ENCODE results near the gene ADH5.
"Not testable (repeated sequence)": the region's sequence is repeated elsewhere in the genome, so short reads cannot be mapped to it uniquely, and the experiment has no call there.

The ADH5 gene

GRCh38 chr4:99121008-99121407 lies 32.4 kb upstream of the ADH5 start:
- H3K4me3 ChIP-seq (ENCODE audit: low read depth, low read length), result no peak overlapping the region
- TF ChIP-seq, protein P1, sequence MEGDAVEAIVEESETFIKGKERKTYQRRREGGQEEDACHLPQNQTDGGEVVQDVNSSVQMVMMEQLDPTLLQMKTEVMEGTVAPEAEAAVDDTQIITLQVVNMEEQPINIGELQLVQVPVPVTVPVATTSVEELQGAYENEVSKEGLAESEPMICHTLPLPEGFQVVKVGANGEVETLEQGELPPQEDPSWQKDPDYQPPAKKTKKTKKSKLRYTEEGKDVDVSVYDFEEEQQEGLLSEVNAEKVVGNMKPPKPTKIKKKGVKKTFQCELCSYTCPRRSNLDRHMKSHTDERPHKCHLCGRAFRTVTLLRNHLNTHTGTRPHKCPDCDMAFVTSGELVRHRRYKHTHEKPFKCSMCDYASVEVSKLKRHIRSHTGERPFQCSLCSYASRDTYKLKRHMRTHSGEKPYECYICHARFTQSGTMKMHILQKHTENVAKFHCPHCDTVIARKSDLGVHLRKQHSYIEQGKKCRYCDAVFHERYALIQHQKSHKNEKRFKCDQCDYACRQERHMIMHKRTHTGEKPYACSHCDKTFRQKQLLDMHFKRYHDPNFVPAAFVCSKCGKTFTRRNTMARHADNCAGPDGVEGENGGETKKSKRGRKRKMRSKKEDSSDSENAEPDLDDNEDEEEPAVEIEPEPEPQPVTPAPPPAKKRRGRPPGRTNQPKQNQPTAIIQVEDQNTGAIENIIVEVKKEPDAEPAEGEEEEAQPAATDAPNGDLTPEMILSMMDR (IDR thresholded peaks at IDR 0.05; ENCODE audit: low read depth, low read length, missing control alignments), result no peak
- in situ Hi-C loops (cut with HindIII; ENCODE audit: low sequenced_read_pairs), result no loop called here
- DNase-seq (ENCODE audit: low read depth), result no peak

GRCh38 chr4:99120501-99120900 lies 31.9 kb upstream of the ADH5 start:
- no peak for DNase-seq (ENCODE audit: low read depth)
- TF ChIP-seq, protein P1 (IDR thresholded peaks at IDR 0.05; ENCODE audit: low read depth, low read length, missing control alignments), result no peak
- in situ Hi-C loops (cut with HindIII; ENCODE audit: low sequenced_read_pairs), result no loop called here
- no peak overlapping the region for H3K4me3 ChIP-seq (ENCODE audit: low read depth, low read length)

- DNase-seq (ENCODE audit: low read depth), result peak; percentile 5
- H3K4me3 ChIP-seq (ENCODE audit: low read depth, low read length), result no peak overlapping the region
- in situ Hi-C loops (cut with HindIII; ENCODE audit: low sequenced_read_pairs), result no loop called here
- TF ChIP-seq, protein P1 (IDR thresholded peaks at IDR 0.05; ENCODE audit: low read depth, low read length, missing control alignments), result no peak
Observed at GRCh38 chr4:99117876-99118693, 29.5 kb upstream of the ADH5 start.

GRCh38 chr4:99117122-99117841 lies 28.7 kb upstream of the ADH5 start:
- DNase-seq (ENCODE audit: low read depth); in situ Hi-C loops (cut with HindIII; ENCODE audit: low sequenced_read_pairs); H3K4me3 ChIP-seq (ENCODE audit: low read depth, low read length): not testable (repeated sequence)

GRCh38 chr4:99109286-99109685 lies 20.7 kb upstream of the ADH5 start:
- H3K4me3 ChIP-seq (ENCODE audit: low read depth, low read length); DNase-seq (ENCODE audit: low read depth); in situ Hi-C loops (cut with HindIII; ENCODE audit: low sequenced_read_pairs): not testable (repeated sequence)

GRCh38 chr4:99104153-99104552 lies 15.6 kb upstream of the ADH5 start:
- DNase-seq (ENCODE audit: low read depth), result no peak
- in situ Hi-C loops (cut with HindIII; ENCODE audit: low sequenced_read_pairs), result no loop called here
- no peak overlapping the region for H3K4me3 ChIP-seq (ENCODE audit: low read depth, low read length)
- TF ChIP-seq, protein P1 (IDR thresholded peaks at IDR 0.05; ENCODE audit: low read depth, low read length, missing control alignments), result no peak

DNA sequence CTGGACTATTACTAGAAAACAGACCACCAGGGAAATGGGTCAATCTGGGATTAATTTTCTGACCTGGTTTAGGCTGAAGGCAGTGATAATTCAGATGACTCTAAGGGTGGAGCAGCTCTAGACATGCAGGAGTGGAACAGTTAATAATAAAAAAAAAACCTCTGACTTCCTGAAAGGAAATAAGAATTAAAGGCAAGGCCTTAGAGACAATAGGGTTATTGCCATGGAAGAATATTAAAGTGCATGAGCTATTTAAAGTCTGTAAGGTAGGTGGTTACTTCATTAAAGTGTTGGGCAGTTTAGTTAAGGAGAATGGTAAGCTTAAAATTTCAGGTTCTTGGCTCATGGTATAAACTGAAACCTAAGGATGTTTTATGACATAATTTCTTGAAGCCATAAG lies 14.6 kb upstream of the ADH5 start:
- H3K4me3 ChIP-seq (ENCODE audit: low read depth, low read length), result no peak overlapping the region
- in situ Hi-C loops (cut with HindIII; ENCODE audit: low sequenced_read_pairs), result no loop called here
- DNase-seq (ENCODE audit: low read depth), result no peak
- TF ChIP-seq, protein P1 (IDR thresholded peaks at IDR 0.05; ENCODE audit: low read depth, low read length, missing control alignments), result no peak
